ENCODE results near the gene GP2. TPM values are rescaled to one million over a fixed set of nuclear protein-coding genes. Genes with fewer than 3 reads are reported as not detected.

GP2 gene
- total RNA-seq, 4 donors from 2014 or later: 0.98 to 7.8 (median 2.7) TPM

- H3K4me1 ChIP-seq: no peaks in the 10 kb centered on the region
- WGBS, 2 donors: 68 to 100% methylated on average over 1 of the region's 1 CpG
- no peak overlapping the region for H3K27ac ChIP-seq
- DNase-seq (ENCODE audit: low spot score in 2 of 2): no peak
- no peaks in the 10 kb centered on the region for H3K27me3 ChIP-seq
- no peak overlapping the region for H3K4me3 ChIP-seq
- TF ChIP-seq CTCF (IDR thresholded peaks at IDR 0.05): no peak
- TF ChIP-seq EP300 (IDR thresholded peaks at IDR 0.05): no peak
- no peak for TF ChIP-seq POLR2A (IDR thresholded peaks at IDR 0.05)
- H3K9me3 ChIP-seq: no peaks in the 10 kb centered on the region
- H3K36me3 ChIP-seq: no peaks in the 10 kb centered on the region
These were observed 7.1 kb upstream of the GP2 start for GRCh38 chr16:20334396-20334795.

- no peaks in the 10 kb centered on the region for H3K9me3 ChIP-seq
- H3K27ac ChIP-seq: no peak overlapping the region
- H3K27me3 ChIP-seq: no peaks in the 10 kb centered on the region
- no peaks in the 10 kb centered on the region for H3K36me3 ChIP-seq
- no peaks in the 10 kb centered on the region for H3K4me1 ChIP-seq
- H3K4me3 ChIP-seq: no peak overlapping the region
- 53 to 55% methylated on average over 5 of the region's 5 CpGs for WGBS, 2 donors
- no peak for DNase-seq (ENCODE audit: low spot score in 2 of 2)
- TF ChIP-seq POLR2A (IDR thresholded peaks at IDR 0.05) (no peak), CTCF (IDR thresholded peaks at IDR 0.05) (no peak), EP300 (IDR thresholded peaks at IDR 0.05) (no peak)
These were observed 5.8 kb upstream of the GP2 start for GRCh38 chr16:20333120-20333519.

- Histone ChIP-seq H3K9me3 (no peaks in the 10 kb centered on the region), H3K27me3 (no peaks in the 10 kb centered on the region), H3K27ac (no peak overlapping the region), H3K4me3 (no peak overlapping the region), H3K4me1 (no peaks in the 10 kb centered on the region), H3K36me3 (no peaks in the 10 kb centered on the region)
- no peak for TF ChIP-seq EP300 (IDR thresholded peaks at IDR 0.05)
- TF ChIP-seq CTCF (IDR thresholded peaks at IDR 0.05): no peak
- TF ChIP-seq POLR2A (IDR thresholded peaks at IDR 0.05): no peak
- no peak for DNase-seq (ENCODE audit: low spot score in 2 of 2)
- 88 to 90% methylated on average over 8 of the region's 8 CpGs for WGBS, 2 donors
These were observed 5.1 kb upstream of the GP2 start for GRCh38 chr16:20332411-20332810.

- H3K4me1 ChIP-seq: no peaks in the 10 kb centered on the region
- 84 to 88% methylated on average over 4 to 5 of the region's 5 CpGs for WGBS, 2 donors
- no peak overlapping the region for H3K27ac ChIP-seq
- TF ChIP-seq POLR2A (IDR thresholded peaks at IDR 0.05): no peak
- TF ChIP-seq EP300 (IDR thresholded peaks at IDR 0.05): no peak
- no peak for TF ChIP-seq CTCF (IDR thresholded peaks at IDR 0.05)
- no peaks in the 10 kb centered on the region for H3K9me3 ChIP-seq
- no peak overlapping the region for H3K4me3 ChIP-seq
- H3K27me3 ChIP-seq: no peaks in the 10 kb centered on the region
- H3K36me3 ChIP-seq: no peaks in the 10 kb centered on the region
- no peak for DNase-seq (ENCODE audit: low spot score in 2 of 2)
These were observed 4.3 kb upstream of the GP2 start for GRCh38 chr16:20331635-20332034.

GRCh38 chr16:20329392-20330138, 2.3 kb upstream of the GP2 start:
- Histone ChIP-seq H3K9me3 (no peaks in the 10 kb centered on the region), H3K4me1 (no peaks in the 10 kb centered on the region), H3K36me3 (no peaks in the 10 kb centered on the region), H3K4me3 (no peak overlapping the region), H3K27ac (no peak overlapping the region), H3K27me3 (no peaks in the 10 kb centered on the region)
- TF ChIP-seq EP300 (IDR thresholded peaks at IDR 0.05): no peak
- TF ChIP-seq POLR2A (IDR thresholded peaks at IDR 0.05): no peak
- 74 to 80% methylated on average over 5 of the region's 5 CpGs for WGBS, 2 donors
- DNase-seq (ENCODE audit: low spot score in 2 of 2): no peak

All from tibial nerve (tissue), 4 donors.